ENCODE results near the gene SERPINB12.

Gene SERPINB12

DNA sequence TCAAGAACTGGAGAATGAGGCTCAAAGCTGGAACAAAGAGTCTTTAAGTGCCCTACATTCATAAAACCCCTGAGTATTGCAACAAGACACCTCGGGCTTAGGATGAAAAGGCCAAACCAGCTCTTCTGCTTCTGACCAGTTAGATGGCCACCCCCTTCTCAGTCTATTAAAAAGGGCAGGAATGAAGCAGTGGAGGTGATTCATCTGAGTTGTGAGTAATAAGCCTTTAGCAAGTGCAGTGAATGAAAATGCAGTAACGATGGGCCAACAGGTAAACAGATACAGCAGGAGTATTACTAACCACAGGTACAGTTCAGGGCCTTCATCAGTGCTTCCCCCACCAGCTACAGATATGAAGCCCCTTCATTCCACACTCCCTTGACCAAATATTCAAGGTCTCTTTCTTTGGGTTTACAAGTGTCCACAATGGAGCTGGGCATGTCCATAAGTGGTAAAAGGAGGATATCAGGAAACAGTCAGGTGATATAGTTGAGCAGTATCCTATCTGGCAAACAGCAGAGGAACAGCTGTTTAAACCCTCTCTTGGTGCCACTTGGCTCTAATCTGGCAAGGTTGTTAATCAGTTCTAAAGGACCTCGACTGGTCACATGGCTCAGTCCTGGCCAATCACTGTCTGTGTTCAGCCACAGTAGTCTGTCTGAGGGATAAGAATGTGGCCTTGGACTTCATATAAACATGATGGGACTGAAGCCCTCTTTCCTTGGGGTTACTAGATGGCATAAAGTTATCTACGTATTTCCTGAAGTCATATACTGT, 62.8 kb downstream of the SERPINB12 start:
- FAIRE-seq: no peak

DNA sequence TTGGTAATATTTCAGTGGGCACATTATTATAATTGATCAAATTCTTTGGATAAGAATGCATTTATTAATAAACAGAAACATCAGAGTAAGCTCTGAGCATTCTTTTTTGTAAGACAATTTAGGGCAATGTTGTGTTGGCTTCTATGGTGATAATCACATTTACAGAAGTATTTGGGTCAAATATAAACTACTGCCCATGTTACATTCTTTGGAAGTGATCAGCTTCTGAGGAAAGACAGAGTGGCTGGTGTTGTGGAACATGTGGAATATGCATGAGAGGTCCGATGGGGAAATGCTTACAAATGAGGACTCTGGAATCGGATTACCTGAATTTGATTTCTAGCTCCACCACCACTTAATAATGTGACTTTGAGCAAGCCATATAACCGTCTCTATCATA, 64.4 kb downstream of the SERPINB12 start:
- no peak for FAIRE-seq

DNA sequence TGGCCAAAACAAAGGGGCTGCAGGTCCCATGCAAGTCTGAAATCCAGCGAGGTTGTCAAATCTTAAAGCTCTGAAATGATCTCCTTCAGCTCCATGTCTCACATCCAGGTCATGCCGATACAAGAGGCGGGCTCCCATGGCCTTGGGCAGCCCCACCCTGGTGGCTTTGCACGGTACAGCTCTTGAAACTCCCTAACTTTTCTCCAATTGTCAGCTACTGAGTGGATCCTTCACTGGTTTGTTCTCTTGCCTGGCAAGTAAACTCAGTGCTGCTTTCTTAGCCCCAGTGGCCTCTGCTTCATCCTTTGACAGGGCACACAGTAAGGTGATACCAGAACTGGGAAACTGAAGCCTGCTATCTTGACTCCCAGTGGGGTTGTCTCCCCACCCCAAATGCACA, 71.3 kb downstream of the SERPINB12 start:
- no peak for FAIRE-seq

DNA sequence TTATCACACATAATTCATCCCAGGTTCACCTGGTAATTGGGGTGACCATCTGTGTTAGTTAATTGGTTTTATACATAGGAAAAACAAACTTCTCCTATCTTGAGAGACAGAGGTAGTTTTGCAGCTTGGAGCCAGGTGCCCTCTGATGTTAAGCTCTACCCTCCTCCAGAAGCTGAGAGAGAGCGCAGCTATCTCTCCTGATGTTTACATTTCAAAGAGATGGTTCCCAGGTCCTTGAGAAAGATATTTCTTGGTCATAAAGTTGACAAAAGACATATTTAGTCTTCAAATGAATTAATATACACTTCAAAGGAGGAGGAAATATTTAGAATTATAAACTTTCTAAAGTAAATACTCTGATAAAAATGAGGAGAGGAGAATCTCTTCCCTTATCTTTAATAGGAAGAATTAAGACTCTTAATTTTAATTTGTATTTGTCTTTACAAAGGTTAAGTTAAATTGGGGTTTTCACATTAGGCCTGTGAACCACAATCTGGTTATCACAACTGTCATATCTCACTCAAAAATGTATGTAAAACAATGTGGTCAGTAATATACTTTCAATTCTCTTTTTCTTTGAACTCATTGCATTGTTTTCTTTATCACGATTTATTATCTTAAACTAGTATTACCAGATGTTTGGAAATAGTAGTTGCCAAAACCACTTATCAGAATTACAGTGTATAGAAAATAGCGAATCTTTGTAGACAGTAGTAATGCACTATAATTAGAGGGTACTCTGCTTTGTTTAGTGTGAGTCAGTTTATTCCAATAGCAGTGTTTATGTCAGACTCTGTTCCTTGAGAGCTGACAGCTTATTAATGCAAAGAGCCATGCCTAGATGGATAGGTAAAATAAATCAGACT, 75.1 kb downstream of the SERPINB12 start:
- FAIRE-seq: no peak

DNA sequence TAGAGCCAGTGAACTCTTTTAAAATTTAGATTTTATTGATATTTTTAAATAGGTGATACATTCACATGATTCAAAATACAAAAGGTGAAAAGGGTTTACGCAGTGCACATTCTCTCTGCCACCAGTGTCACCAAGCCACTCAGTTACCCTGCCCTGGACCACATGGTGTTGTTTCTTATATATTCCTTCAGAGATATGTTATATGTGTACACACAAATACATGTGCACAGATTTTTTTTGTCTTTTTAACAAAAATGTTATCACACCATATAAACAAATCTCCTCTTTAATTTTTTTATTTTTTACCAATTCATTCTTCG, 75.7 kb downstream of the SERPINB12 start:
- no peak for FAIRE-seq

Data from G401.6 (cell line).